HCT116 (cell line): ENCODE data around the gene MAML3. TPM values are rescaled to one million over a fixed set of nuclear protein-coding genes. Genes with fewer than 3 reads are reported as not detected.

ENCODE experiments used
- ATAC-seq: fragments of 200-7000 bp; cut with Tn5 transposase; 2 replicates; pipeline ENCODE4 v1.9.1; 2020; ENCODE audit warnings: mild to moderate bottlenecking, moderate library complexity
- BruUV-seq: library from RNA; stranded (reverse); fragments of 400-500 nt; replicated peaks from 2 replicates; lab custom pipeline; 2021; lab: Mats Ljungman, UMichigan
- CTCF ChIA-PET: fragments of 300-600 bp; sonication (Branson Sonifier 250); formaldehyde crosslinking; loops from one replicate; lab custom pipeline; 2021; ENCODE audit warnings: antibody characterized with exemption; lab: Charles Lee
- POLR2A ChIA-PET: fragments of 300-600, 350-600 bp; sonication (Branson Sonifier 250); formaldehyde crosslinking; loops from one replicate; lab custom pipeline; 2021; ENCODE audit warnings: antibody characterized with exemption; lab: Charles Lee
- RAD21 ChIA-PET, 2 experiments: fragments of 300-600 bp; sonication (Branson Sonifier 250); formaldehyde crosslinking; loops; one replicate each; lab custom pipeline; 2023; ENCODE audit warnings: low total read pairs in 2 of 2; ENCODE audit not compliant: uncharacterized antibody in 2 of 2, unreplicated experiment in 2 of 2, low non-redundant PET in 1 of 2; lab: Charles Lee
- DNase-seq: peaks from one replicate; pipeline ENCODE4 v3.0.0-alpha.2; 2010; ENCODE audit warnings: low read depth, low spot score
- H2AFZ ChIP-seq: fragments of 200-600 bp; shearing (Covaris generic), sonication (generic); 2 replicates; pipeline ENCODE4 v1.6.1; 2017; ENCODE audit warnings: low read depth, mixed run types, mixed read lengths, antibody characterized with exemption, low read length; ENCODE audit not compliant: poor library complexity, severe bottlenecking
- H3K27ac ChIP-seq: 2 replicates; pipeline ENCODE4 v1.5.1; 2012; ENCODE audit warnings: low read depth, low read length
- H3K27me3 ChIP-seq: fragments of 200-600 bp; sonication (generic); 2 replicates; pipeline ENCODE4 v1.6.1; 2016; ENCODE audit warnings: mixed run types, low read length, mixed read lengths; ENCODE audit not compliant: insufficient read depth
- H3K36me3 ChIP-seq, 2 experiments: fragments of 200-500 bp in 1 of 2; fragments of 200-600 bp in 1 of 2; sonication (Bioruptor generic) in 1 of 2; sonication (generic) in 1 of 2; 2 replicates each; pipeline versions ENCODE4 v1.5.1 to v1.6.1; 2014 to 2016; ENCODE audit warnings: low read length in 2 of 2, inconsistent platforms in 1 of 2, mixed read lengths in 1 of 2, mixed run types in 1 of 2; ENCODE audit not compliant: insufficient read depth in 2 of 2, control insufficient read depth in 1 of 2
- H3K4me1 ChIP-seq, 2 experiments: fragments of 200-600 bp in 1 of 2; sonication (generic) in 1 of 2; 2 replicates each; pipeline versions ENCODE4 v1.5.1 to v1.6.1; 2012 to 2017; ENCODE audit warnings: low read length in 2 of 2, inconsistent platforms in 1 of 2, mild to moderate bottlenecking in 1 of 2, mixed read lengths in 1 of 2, mixed run types in 1 of 2, moderate library complexity in 1 of 2; ENCODE audit not compliant: insufficient read depth in 2 of 2, control insufficient read depth in 1 of 2
- H3K4me2 ChIP-seq: fragments of 200-600 bp; sonication (generic); 2 replicates; pipeline ENCODE4 v1.6.1; 2017; ENCODE audit warnings: mixed run types, low read length, mixed read lengths
- H3K4me3 ChIP-seq, 2 experiments: fragments of 200-600 bp in 1 of 2; sonication (generic) in 1 of 2; replicated peaks in 1 of 2; 2 replicates each; pipeline ENCODE4 v1.5.1; 2011 to 2016; ENCODE audit warnings: low read length in 2 of 2, control low read depth in 1 of 2, low read depth in 1 of 2, mild to moderate bottlenecking in 1 of 2, mixed read lengths in 1 of 2, mixed run types in 1 of 2
- H3K79me2 ChIP-seq: fragments of 200-600 bp; sonication (generic); 2 replicates; pipeline ENCODE4 v1.6.1; 2017; ENCODE audit warnings: mild to moderate bottlenecking, mixed run types, low read length, moderate library complexity, mixed read lengths; ENCODE audit not compliant: insufficient read depth
- H3K9ac ChIP-seq: fragments of 200-600 bp; sonication (generic); 2 replicates; pipeline ENCODE4 v1.6.1; 2016; ENCODE audit warnings: low read length, mixed read lengths
- H3K9me2 ChIP-seq: fragments of 200-600 bp; sonication (generic), shearing (Covaris generic); 2 replicates; pipeline ENCODE4 v1.6.1; 2017; ENCODE audit warnings: mixed run types, mild to moderate bottlenecking, moderate library complexity; ENCODE audit not compliant: insufficient read depth
- H3K9me3 ChIP-seq, 2 experiments: fragments of 200-500 bp in 1 of 2; fragments of 200-600 bp in 1 of 2; sonication (Bioruptor generic) in 1 of 2; sonication (generic) in 1 of 2; 2 replicates each; pipeline ENCODE4 v1.6.1; 2014 to 2017; ENCODE audit warnings: low read length in 2 of 2, mixed read lengths in 2 of 2, inconsistent platforms in 1 of 2, low read depth in 1 of 2, mild to moderate bottlenecking in 1 of 2, mixed run types in 1 of 2, moderate library complexity in 1 of 2; ENCODE audit not compliant: control insufficient read depth in 1 of 2, insufficient read depth in 1 of 2
- H4K20me1 ChIP-seq: fragments of 200-600 bp; sonication (generic), shearing (Covaris generic); 2 replicates; pipeline ENCODE4 v1.6.1; 2017; ENCODE audit warnings: mixed run types, mild to moderate bottlenecking, moderate library complexity; ENCODE audit not compliant: insufficient read depth
- EGR1 ChIP-seq: IDR thresholded peaks from 2 replicates; pipeline ENCODE4 v1.6.1; 2012; ENCODE audit warnings: low read depth
- EZH2phosphoT487 ChIP-seq: fragments of 200-600 bp; IDR thresholded peaks from 2 replicates; pipeline ENCODE4 v1.6.1; 2018; ENCODE audit warnings: antibody characterized with exemption, borderline replicate concordance
- JUND ChIP-seq: IDR thresholded peaks from 2 replicates; pipeline ENCODE4 v1.6.1; 2012
- POLR2A ChIP-seq: IDR thresholded peaks from 2 replicates; pipeline ENCODE4 v1.7.0; 2011; ENCODE audit warnings: borderline replicate concordance; ENCODE audit not compliant: insufficient read depth, insufficient read length; ENCODE audit errors: extremely low read depth
- ZFX ChIP-seq: fragments of 450-650 bp; IDR thresholded peaks from 2 replicates; pipeline ENCODE4 v1.6.1; 2017
- intact Hi-C: fragments of 100-400 bp; cut with micrococcal nuclease; formaldehyde crosslinking; loops from 2 replicates; pipeline ENCODE4 v1.10.0; 2022
- total RNA-seq: library from RNA; stranded (reverse); gene quantifications from one replicate; pipeline ENCODE4 v1.2.1, GENCODE V29; 2021; ENCODE audit not compliant: unreplicated experiment
- TF ChIP-seq, protein P1 (sequence below): IDR thresholded peaks from 2 replicates; pipeline ENCODE4 v1.6.1; 2012

The MAML3 gene
- total RNA-seq, 1 experiment from 2014 or later = 3.1 TPM

GRCh38 chr4:139851639-139852038 is 302.3 kb downstream of the MAML3 start:
- DNase-seq (no peak), ATAC-seq (no peak)
- TF ChIP-seq POLR2A = no peak
- no peak for TF ChIP-seq EZH2phosphoT487
- TF ChIP-seq JUND = no peak
- TF ChIP-seq EGR1 = no peak
- TF ChIP-seq, protein P1, sequence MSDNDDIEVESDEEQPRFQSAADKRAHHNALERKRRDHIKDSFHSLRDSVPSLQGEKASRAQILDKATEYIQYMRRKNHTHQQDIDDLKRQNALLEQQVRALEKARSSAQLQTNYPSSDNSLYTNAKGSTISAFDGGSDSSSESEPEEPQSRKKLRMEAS = no peak
- H4K20me1 ChIP-seq = no peaks in the 10 kb centered on the region
- H3K27me3 ChIP-seq = peaks cover 24% of the 10 kb centered on the region
- H3K9ac ChIP-seq = no peak overlapping the region
- no peaks in the 10 kb centered on the region for H3K79me2 ChIP-seq
- no peaks in the 10 kb centered on the region for H3K36me3 ChIP-seq
- H3K27ac ChIP-seq = no peak overlapping the region
- no peaks in the 10 kb centered on the region for H3K9me2 ChIP-seq
- no peaks in the 10 kb centered on the region for H3K9me3 ChIP-seq
- RAD21 ChIA-PET = no interaction called here
- intact Hi-C loops = no loop called here
- CTCF ChIA-PET = no interaction called here
- no TSS peak for BruUV-seq
- no peak overlapping the region for H3K4me2 ChIP-seq
- no peak overlapping the region for H2AFZ ChIP-seq
- POLR2A ChIA-PET = no interaction called here
- no peaks in the 10 kb centered on the region for H3K4me1 ChIP-seq
- no peak overlapping the region for H3K4me3 ChIP-seq

- Histone ChIP-seq H4K20me1 (no peaks in the 10 kb centered on the region), H3K79me2 (no peaks in the 10 kb centered on the region), H3K4me2 (no peak overlapping the region)
- BruUV-seq = no TSS peak
- intact Hi-C loops = no loop called here
- TF ChIP-seq ZFX = no peak
- TF ChIP-seq, all 23 proteins: peak for 0
- no peak for DNase-seq
- Histone ChIP-seq H3K4me1 (no peaks in the 10 kb centered on the region), H3K36me3 (no peaks in the 10 kb centered on the region), H3K27me3 (peaks cover 24% of the 10 kb centered on the region), H2AFZ (no peak overlapping the region), H3K9me3 (no peaks in the 10 kb centered on the region), H3K4me3 (no peak overlapping the region), H3K27ac (no peak overlapping the region), H3K9ac (no peak overlapping the region), H3K9me2 (no peaks in the 10 kb centered on the region)
- ChIA-PET RAD21 (no interaction called here), POLR2A (interaction anchor here (0.6 kb wide), 1 partner anchor 149 kb away, joined by 3 read pairs; no protein-coding TSS in a partner anchor), CTCF (no interaction called here)
- ATAC-seq = no peak
Measured at GRCh38 chr4:139851133-139851532, 302.9 kb downstream of the MAML3 start.
